PC-9 (cell line): ENCODE results near the gene MYO1B. TPM values are rescaled to one million over a fixed set of nuclear protein-coding genes. Genes with fewer than 3 reads are reported as not detected.

ENCODE experiments used
- BruUV-seq: library from RNA; stranded (reverse); fragments of 400-500 nt; replicated peaks from 2 replicates; lab custom pipeline; 2021; lab: Mats Ljungman, UMichigan
- CTCF ChIA-PET: fragments of 300-600 bp; sonication (Branson Sonifier 250); formaldehyde crosslinking; loops from one replicate; lab custom pipeline; 2022; ENCODE audit warnings: antibody characterized with exemption; lab: Charles Lee
- POLR2A ChIA-PET: fragments of 300-600 bp; sonication (Branson Sonifier 250); formaldehyde crosslinking; loops from one replicate; lab custom pipeline; 2022; ENCODE audit warnings: antibody characterized with exemption; ENCODE audit not compliant: unreplicated experiment; lab: Charles Lee
- DNase-seq, 2 experiments: peaks; one replicate each; pipeline versions ENCODE4 v3.0.0 to v3.0.0-alpha.2; 2015 to 2022; ENCODE audit warnings: mixed read lengths in 1 of 2
- H2AFZ ChIP-seq: fragments of 200-600 bp; sonication (generic); 2 replicates; pipeline ENCODE4 v1.8.1; 2017; ENCODE audit warnings: antibody characterized with exemption
- H3F3A ChIP-seq: fragments of 200-600 bp; sonication (generic); 2 replicates; pipeline ENCODE4 v1.8.1; 2017; ENCODE audit warnings: antibody characterized with exemption, mild to moderate bottlenecking, low read depth; ENCODE audit not compliant: insufficient read depth
- H3K27ac ChIP-seq: fragments of 200-600 bp; sonication (generic); 2 replicates; pipeline ENCODE4 v1.6.1; 2016; ENCODE audit warnings: mixed run types
- H3K27me3 ChIP-seq: fragments of 200-600 bp; sonication (generic); 2 replicates; pipeline ENCODE4 v1.6.1; 2016; ENCODE audit warnings: low read depth, mixed run types; ENCODE audit not compliant: insufficient read depth
- H3K36me3 ChIP-seq: fragments of 200-600 bp; sonication (generic); 2 replicates; pipeline ENCODE4 v1.6.1; 2016; ENCODE audit warnings: low read depth, mixed run types
- H3K4me1 ChIP-seq: fragments of 200-600 bp; sonication (generic); replicated peaks from 2 replicates; pipeline ENCODE4 v1.6.1; 2016; ENCODE audit warnings: mixed run types; ENCODE audit not compliant: insufficient read depth
- H3K4me2 ChIP-seq: fragments of 200-600 bp; sonication (generic); 2 replicates; pipeline ENCODE4 v1.6.1; 2017; ENCODE audit warnings: mixed run types
- H3K4me3 ChIP-seq: fragments of 200-600 bp; sonication (generic); 2 replicates; pipeline ENCODE4 v1.6.1; 2016; ENCODE audit warnings: mixed run types
- H3K79me2 ChIP-seq: fragments of 200-600 bp; sonication (generic); 2 replicates; pipeline ENCODE4 v1.6.1; 2017; ENCODE audit warnings: low read depth, mixed run types
- H3K9me2 ChIP-seq: fragments of 200-600 bp; sonication (generic); 2 replicates; pipeline ENCODE4 v1.8.1; 2017; ENCODE audit warnings: mild to moderate bottlenecking; ENCODE audit not compliant: insufficient read depth
- H3K9me3 ChIP-seq: fragments of 200-600 bp; sonication (generic); 2 replicates; pipeline ENCODE4 v1.8.1; 2016; ENCODE audit warnings: low read depth; ENCODE audit not compliant: insufficient read depth
- H4K20me1 ChIP-seq: fragments of 200-600 bp; sonication (generic); 2 replicates; pipeline ENCODE4 v1.8.1; 2017; ENCODE audit not compliant: insufficient read depth
- EZH2 ChIP-seq: fragments of 200-600 bp; sonication (generic); IDR thresholded peaks from 2 replicates; pipeline ENCODE4 v1.8.0; 2017; ENCODE audit warnings: antibody characterized with exemption, low read depth
- intact Hi-C: fragments of 100-400 bp; cut with micrococcal nuclease; formaldehyde crosslinking; loops from one replicate; pipeline ENCODE4 v1.10.0; 2022; ENCODE audit not compliant: unreplicated experiment
- total RNA-seq: library from RNA; stranded (reverse); gene quantifications from 2 replicates; pipeline ENCODE4 v1.2.3, GENCODE V29; 2021
- TF ChIP-seq, protein P1 (sequence below): fragments of 200-600 bp; sonication (generic); conservative IDR thresholded peaks from 2 replicates; pipeline ENCODE4 v1.6.1; 2017; ENCODE audit warnings: mixed run types, antibody characterized with exemption, mild to moderate bottlenecking, moderate library complexity

MYO1B gene
- total RNA-seq, 1 experiment from 2014 or later, result 55.0 TPM

- Histone ChIP-seq H3K9me3 (no peaks in the 10 kb centered on the region), H2AFZ (no peak overlapping the region), H3K4me2 (no peak overlapping the region), H3K36me3 (no peaks in the 10 kb centered on the region), H3F3A (no peaks in the 10 kb centered on the region), H4K20me1 (no peaks in the 10 kb centered on the region), H3K27me3 (no peaks in the 10 kb centered on the region), H3K27ac (no peak overlapping the region), H3K4me1 (no peaks in the 10 kb centered on the region), H3K9me2 (no peaks in the 10 kb centered on the region; the same call in 1 of the 2 replicates), H3K4me3 (no peak overlapping the region), H3K79me2 (no peaks in the 10 kb centered on the region)
- intact Hi-C loops, result no loop called here
- DNase-seq, result no peak
- POLR2A ChIA-PET, result no interaction called here
- CTCF ChIA-PET, result no interaction called here
- TF ChIP-seq EZH2, result no peak
- TF ChIP-seq, protein P1, sequence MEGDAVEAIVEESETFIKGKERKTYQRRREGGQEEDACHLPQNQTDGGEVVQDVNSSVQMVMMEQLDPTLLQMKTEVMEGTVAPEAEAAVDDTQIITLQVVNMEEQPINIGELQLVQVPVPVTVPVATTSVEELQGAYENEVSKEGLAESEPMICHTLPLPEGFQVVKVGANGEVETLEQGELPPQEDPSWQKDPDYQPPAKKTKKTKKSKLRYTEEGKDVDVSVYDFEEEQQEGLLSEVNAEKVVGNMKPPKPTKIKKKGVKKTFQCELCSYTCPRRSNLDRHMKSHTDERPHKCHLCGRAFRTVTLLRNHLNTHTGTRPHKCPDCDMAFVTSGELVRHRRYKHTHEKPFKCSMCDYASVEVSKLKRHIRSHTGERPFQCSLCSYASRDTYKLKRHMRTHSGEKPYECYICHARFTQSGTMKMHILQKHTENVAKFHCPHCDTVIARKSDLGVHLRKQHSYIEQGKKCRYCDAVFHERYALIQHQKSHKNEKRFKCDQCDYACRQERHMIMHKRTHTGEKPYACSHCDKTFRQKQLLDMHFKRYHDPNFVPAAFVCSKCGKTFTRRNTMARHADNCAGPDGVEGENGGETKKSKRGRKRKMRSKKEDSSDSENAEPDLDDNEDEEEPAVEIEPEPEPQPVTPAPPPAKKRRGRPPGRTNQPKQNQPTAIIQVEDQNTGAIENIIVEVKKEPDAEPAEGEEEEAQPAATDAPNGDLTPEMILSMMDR, result no peak
- no TSS peak for BruUV-seq
Observed at GRCh38 chr2:191202881-191203397, 42.3 kb upstream of the MYO1B start.

DNA sequence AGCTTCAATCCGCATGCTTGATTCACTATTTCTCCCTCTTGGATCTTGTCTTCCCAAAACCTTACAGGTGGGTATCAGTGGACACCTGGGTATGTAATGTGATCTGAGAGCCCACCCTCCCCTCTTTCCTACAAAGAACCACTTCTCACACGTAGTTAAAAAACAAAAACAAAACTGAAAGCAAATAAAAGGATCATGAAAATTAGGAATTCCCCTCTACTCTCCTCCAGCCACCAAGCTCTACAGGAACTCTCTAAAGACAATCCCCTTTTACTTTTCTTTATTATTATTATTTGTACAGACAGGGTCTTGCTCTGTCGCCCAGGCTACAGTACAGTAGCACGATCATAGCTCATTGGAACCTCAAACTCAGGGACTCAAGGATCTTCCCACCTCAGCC is 40.8 kb upstream of the MYO1B start:
- Histone ChIP-seq H3F3A (no peaks in the 10 kb centered on the region), H3K4me1 (no peaks in the 10 kb centered on the region), H3K9me3 (no peaks in the 10 kb centered on the region), H3K4me2 (no peak overlapping the region), H3K27me3 (no peaks in the 10 kb centered on the region), H4K20me1 (no peaks in the 10 kb centered on the region), H3K36me3 (no peaks in the 10 kb centered on the region), H3K27ac (no peak overlapping the region), H3K4me3 (no peak overlapping the region), H3K9me2 (no peaks in the 10 kb centered on the region; the same call in 1 of the 2 replicates), H2AFZ (no peak overlapping the region), H3K79me2 (no peaks in the 10 kb centered on the region)
- ChIA-PET POLR2A (no interaction called here), CTCF (no interaction called here)
- intact Hi-C loops, result no loop called here
- no peak for DNase-seq
- TF ChIP-seq, protein P1, result no peak
- TF ChIP-seq EZH2, result no peak
- BruUV-seq, result no TSS peak

DNA sequence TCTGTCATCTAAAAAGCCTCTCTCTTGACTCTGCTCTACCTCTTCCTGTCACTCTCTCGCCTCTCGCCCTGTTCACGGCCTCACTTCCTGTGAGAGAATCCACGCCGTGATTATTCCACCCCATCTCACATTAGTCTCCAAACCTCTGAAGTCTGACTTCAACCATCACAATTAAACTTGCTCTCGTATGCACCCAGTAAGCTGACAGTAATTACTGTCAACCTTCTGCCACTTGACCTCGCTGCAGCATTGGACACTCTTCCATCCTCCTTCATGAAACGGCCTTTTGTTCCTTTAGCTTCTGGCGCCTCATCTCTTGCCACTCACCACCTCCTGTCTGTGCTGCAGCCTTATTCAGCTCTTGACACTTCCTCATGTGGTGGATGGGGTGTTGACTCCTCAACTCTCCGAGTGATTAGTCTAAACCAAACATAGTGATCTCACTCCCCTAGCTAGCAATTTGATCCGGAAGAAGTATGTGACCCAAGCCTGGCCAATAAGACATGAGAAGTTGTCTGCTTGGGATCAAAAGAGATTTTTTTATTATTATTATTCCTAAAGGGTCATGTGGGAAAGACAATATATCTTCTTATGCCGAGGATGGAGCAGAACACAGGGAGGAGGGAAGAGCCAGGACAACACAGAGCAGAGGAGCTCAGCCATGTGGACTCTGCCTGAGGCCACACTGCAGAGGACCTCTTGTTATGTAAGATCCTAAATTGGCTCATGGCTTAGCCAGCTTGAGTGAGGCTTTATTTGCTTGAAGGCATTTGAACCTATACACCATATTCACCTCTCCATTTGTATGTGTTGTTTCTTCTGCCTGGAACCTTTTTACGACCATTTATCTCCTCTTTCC is 38.4 kb upstream of the MYO1B start:
- CTCF ChIA-PET, result no interaction called here
- Histone ChIP-seq H3K27ac (no peak overlapping the region), H4K20me1 (no peaks in the 10 kb centered on the region), H3K4me1 (no peaks in the 10 kb centered on the region), H3K27me3 (no peaks in the 10 kb centered on the region), H3K9me3 (no peaks in the 10 kb centered on the region), H3K79me2 (no peaks in the 10 kb centered on the region), H2AFZ (no peak overlapping the region), H3K4me2 (no peak overlapping the region), H3K4me3 (no peak overlapping the region), H3F3A (no peaks in the 10 kb centered on the region), H3K36me3 (no peaks in the 10 kb centered on the region), H3K9me2 (no peaks in the 10 kb centered on the region)
- TF ChIP-seq, protein P1, result no peak
- TF ChIP-seq EZH2, result no peak
- no peak for DNase-seq
- no TSS peak for BruUV-seq
- intact Hi-C loops, result no loop called here
- POLR2A ChIA-PET, result no interaction called here
